ENCODE measurements around the gene HDLBP. TPM values are rescaled to one million over a fixed set of nuclear protein-coding genes. Genes with fewer than 3 reads are reported as not detected.
"Not testable (repeated sequence)": the region's sequence is repeated elsewhere in the genome, so short reads cannot be mapped to it uniquely, and the experiment has no call there.

HDLBP gene
- total RNA-seq, 2 experiments from 2014 or later, result 278 to 297 TPM

DNA sequence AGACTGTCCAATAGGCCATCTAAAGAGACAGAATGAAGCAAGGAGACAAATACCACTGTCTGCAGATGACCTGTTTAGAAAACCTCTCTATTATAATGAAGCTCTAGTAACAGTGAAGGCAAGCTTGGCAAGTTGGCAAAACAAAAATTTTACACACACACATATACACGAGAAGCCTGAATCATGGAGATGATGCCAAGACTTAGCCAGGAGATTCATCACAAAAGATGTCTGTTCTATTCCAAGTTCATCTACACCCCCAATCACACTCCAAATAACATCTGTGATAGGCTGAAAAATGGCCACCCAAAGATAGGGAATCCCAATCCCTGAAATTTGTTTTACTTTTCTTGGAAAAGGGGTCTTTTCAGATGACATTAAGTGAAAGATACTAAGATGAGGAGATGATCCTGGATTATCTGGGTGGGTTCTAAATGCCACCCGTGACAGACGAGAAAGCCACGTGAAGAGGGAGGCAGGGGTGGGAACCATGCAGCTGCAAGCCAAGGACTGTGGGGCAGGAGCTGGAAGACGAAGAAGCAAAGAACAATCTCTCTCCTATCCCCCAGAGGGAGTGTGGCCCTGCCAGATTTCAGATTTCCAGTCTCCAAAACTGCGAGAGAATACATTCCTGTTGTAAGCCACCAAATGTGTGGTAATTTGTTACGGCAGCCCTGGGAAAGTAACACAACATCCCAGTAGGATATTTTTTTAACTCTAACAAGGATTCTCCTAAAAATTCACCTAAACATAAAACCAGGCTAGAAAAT, 20.0 kb downstream of the HDLBP start:
- no peaks in the 10 kb centered on the region for H3K9me3 Mint-ChIP-seq
- peaks cover 6% of the 10 kb centered on the region for H3K36me3 Mint-ChIP-seq (ENCODE audit: low read depth)
- no peaks in the 10 kb centered on the region for H3K27me3 Mint-ChIP-seq (ENCODE audit: low read depth)
- H3K27ac Mint-ChIP-seq, result no peak overlapping the region
- intact Hi-C loops (cut with micrococcal nuclease), result no loop called here
- H3K4me3 Mint-ChIP-seq, result no peak overlapping the region
- DNase-seq, result no peak
- H3K4me1 Mint-ChIP-seq (ENCODE audit: low read depth), result peaks cover 59% of the 10 kb centered on the region
- CTCF ChIA-PET, result no interaction called here

DNA sequence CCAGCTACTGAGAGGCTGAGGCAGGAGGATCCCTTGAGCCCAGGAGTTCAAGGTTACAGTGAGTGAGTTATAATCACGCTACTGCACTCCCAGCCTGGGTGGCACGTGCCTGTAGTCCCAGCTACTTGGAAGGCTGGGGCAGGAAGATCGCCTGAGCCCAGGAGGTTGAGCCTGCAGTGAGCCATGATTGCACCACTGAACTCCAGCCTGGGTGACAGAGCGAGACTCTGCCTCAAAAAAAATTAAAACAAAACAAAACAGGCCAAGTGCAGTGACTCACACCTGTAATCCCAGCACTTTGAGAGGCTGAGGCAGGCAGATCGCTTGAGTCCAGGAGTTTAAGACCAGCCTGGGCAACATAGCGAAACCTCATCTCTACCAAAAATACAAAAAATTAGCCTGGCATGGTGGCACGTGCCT, 22.1 kb downstream of the HDLBP start:
- H3K27ac Mint-ChIP-seq; H3K9me3 Mint-ChIP-seq; DNase-seq; H3K4me3 Mint-ChIP-seq; H3K27me3 Mint-ChIP-seq (ENCODE audit: low read depth); intact Hi-C loops (cut with micrococcal nuclease); H3K36me3 Mint-ChIP-seq (ENCODE audit: low read depth): not testable (repeated sequence)
- peaks cover 58% of the 10 kb centered on the region for H3K4me1 Mint-ChIP-seq (ENCODE audit: low read depth)
- CTCF ChIA-PET, result interaction anchor here (0.6 to 1.0 kb wide), 3 partner anchors 18 to 566 kb away, joined by 3 to 4 read pairs (median 3); no protein-coding TSS in a partner anchor

GRCh38 chr2:241291977-241292376, 23.5 kb downstream of the HDLBP start:
- CTCF ChIA-PET, result interaction anchor here (0.6 to 1.0 kb wide), 2 partner anchors 12 to 240 kb away, joined by 3 to 6 read pairs; no protein-coding TSS in a partner anchor
- H3K4me3 Mint-ChIP-seq, result no peak overlapping the region
- peaks cover 52% of the 10 kb centered on the region for H3K4me1 Mint-ChIP-seq (ENCODE audit: low read depth)

DNA sequence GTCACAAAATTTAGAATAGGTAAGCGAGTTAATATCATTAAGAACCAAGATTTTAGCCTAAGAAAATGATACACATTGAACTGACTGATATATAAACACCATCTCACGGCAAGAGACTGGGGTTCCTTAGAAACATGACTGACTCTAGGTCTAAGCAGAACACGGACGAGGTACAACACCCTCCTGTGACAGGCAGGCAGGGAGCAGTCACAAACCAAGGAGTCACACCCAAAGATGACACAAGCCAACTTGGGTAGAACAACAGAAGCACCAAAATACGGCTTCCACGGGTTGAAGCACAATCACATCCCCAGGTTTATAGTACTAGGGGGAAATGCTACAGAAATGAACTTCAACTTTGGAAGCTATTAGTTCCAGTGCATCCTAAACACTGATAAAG, 24.3 kb downstream of the HDLBP start:
- Mint-ChIP-seq H3K4me1 (ENCODE audit: low read depth) (peaks cover 53% of the 10 kb centered on the region), H3K9me3 (no peaks in the 10 kb centered on the region), H3K27ac (no peak overlapping the region), H3K27me3 (ENCODE audit: low read depth) (no peaks in the 10 kb centered on the region), H3K4me3 (no peak overlapping the region), H3K36me3 (ENCODE audit: low read depth) (no peaks in the 10 kb centered on the region)
- CTCF ChIA-PET, result interaction anchor here (1.0 kb wide), 1 partner anchor 11 kb away, joined by 6 read pairs; no protein-coding TSS in a partner anchor
- intact Hi-C loops (cut with micrococcal nuclease), result no loop called here
- no peak for DNase-seq

More at GRCh38 chr2:241291977-241292376, 23.5 kb downstream of the HDLBP start:
- no peak overlapping the region for H3K27ac Mint-ChIP-seq
- H3K9me3 Mint-ChIP-seq, result no peaks in the 10 kb centered on the region
- H3K36me3 Mint-ChIP-seq (ENCODE audit: low read depth), result no peaks in the 10 kb centered on the region
- no peaks in the 10 kb centered on the region for H3K27me3 Mint-ChIP-seq (ENCODE audit: low read depth)
- intact Hi-C loops (cut with micrococcal nuclease), result no loop called here
- DNase-seq, result no peak

DNA sequence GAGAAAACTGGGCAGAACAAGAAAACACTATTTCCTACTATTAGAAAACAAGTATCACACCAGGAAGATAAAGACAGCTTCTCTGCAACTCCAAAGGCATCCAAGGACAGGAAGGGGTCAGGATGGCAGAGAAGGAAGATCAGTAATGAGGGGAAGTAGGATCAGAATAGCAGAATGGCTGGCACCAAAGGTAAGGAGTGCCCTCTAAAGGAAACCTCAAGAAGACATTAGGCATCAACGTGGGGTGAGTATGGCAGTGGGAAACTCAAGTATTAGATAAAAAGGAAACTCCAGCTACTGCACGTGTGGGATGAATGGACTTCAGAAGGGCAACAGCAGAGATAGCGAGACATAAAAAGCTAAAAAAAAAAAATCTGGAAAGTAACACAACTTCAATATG, 25.9 kb downstream of the HDLBP start:
- CTCF ChIA-PET, result interaction anchor here (0.9 to 1.3 kb wide), 2 partner anchors 14 to 27 kb away, joined by 3 read pairs; no protein-coding TSS in a partner anchor
- H3K4me3 Mint-ChIP-seq, result no peak overlapping the region
- H3K9me3 Mint-ChIP-seq, result no peaks in the 10 kb centered on the region
- H3K36me3 Mint-ChIP-seq (ENCODE audit: low read depth), result peaks cover 3% of the 10 kb centered on the region
- H3K4me1 Mint-ChIP-seq (ENCODE audit: low read depth), result peaks cover 52% of the 10 kb centered on the region
- no peak for DNase-seq
- H3K27ac Mint-ChIP-seq, result no peak overlapping the region
- intact Hi-C loops (cut with micrococcal nuclease), result no loop called here
- H3K27me3 Mint-ChIP-seq (ENCODE audit: low read depth), result no peaks in the 10 kb centered on the region

DNA sequence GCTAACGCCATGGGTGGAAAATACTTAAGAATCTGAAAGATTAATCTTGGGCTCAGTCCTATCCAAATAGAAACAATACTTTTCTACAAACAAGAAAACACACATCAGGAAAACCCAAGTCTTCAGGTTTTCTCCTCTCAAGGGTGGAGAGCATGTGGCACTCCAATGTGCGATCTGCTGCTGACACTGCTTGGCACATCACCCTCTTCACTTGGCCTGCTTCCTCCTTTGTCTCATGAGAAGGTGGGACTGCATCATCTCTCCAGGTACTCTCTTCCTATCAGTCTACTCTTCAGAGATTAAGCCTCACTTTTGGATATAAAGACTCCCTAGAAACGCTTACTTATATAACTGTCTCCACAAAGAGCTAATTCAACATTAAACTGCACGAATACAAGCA, 26.4 kb downstream of the HDLBP start:
- Mint-ChIP-seq H3K36me3 (ENCODE audit: low read depth) (peaks cover 6% of the 10 kb centered on the region), H3K4me3 (no peak overlapping the region), H3K27me3 (ENCODE audit: low read depth) (no peaks in the 10 kb centered on the region), H3K27ac (no peak overlapping the region), H3K9me3 (no peaks in the 10 kb centered on the region), H3K4me1 (ENCODE audit: low read depth) (peaks cover 55% of the 10 kb centered on the region)
- DNase-seq, result no peak
- CTCF ChIA-PET, result interaction anchor here (1.3 kb wide), 1 partner anchor 14 kb away, joined by 3 read pairs; no protein-coding TSS in a partner anchor
- intact Hi-C loops (cut with micrococcal nuclease), result no loop called here

DNA sequence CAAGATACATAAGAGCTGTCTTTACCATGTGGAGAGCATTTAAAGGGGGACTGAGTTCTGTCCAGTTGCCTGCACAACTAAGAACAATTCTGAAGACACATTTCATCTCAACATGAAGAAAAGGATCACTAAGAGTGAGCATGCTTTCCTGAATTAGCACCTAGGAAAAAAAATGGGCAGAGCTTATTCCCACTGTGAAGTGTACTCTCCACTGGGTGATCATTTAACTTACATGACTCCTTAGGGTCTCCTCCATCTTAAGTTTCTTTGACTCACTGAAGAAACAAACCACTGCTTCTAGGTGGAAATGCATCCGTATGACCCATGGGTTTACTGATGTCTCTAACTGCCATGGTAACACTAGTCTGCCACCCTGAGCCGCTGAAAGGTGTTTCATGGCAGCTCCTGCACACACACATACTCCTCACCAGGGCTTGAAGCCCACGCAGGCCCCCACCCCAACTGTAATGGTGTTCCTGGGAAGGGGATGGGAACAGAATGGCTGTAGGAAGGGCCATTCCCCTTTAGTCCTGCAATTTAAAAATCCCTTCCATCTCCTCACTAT, 27.1 kb downstream of the HDLBP start:
- no peak overlapping the region for H3K27ac Mint-ChIP-seq
- H3K36me3 Mint-ChIP-seq (ENCODE audit: low read depth), result peaks cover 6% of the 10 kb centered on the region
- CTCF ChIA-PET, result interaction anchor here (1.3 kb wide), 1 partner anchor 10 kb away, joined by 3 read pairs; no protein-coding TSS in a partner anchor
- H3K27me3 Mint-ChIP-seq (ENCODE audit: low read depth), result no peaks in the 10 kb centered on the region
- intact Hi-C loops (cut with micrococcal nuclease), result no loop called here
- DNase-seq, result no peak
- H3K4me1 Mint-ChIP-seq (ENCODE audit: low read depth), result peaks cover 54% of the 10 kb centered on the region
- H3K4me3 Mint-ChIP-seq, result no peak overlapping the region
- no peaks in the 10 kb centered on the region for H3K9me3 Mint-ChIP-seq

- peaks cover 50% of the 10 kb centered on the region for H3K4me1 Mint-ChIP-seq (ENCODE audit: low read depth)
- intact Hi-C loops (cut with micrococcal nuclease), result no loop called here
- DNase-seq, result no peak
Observed at GRCh38 chr2:241286348-241287090, 29.0 kb downstream of the HDLBP start.

DNA sequence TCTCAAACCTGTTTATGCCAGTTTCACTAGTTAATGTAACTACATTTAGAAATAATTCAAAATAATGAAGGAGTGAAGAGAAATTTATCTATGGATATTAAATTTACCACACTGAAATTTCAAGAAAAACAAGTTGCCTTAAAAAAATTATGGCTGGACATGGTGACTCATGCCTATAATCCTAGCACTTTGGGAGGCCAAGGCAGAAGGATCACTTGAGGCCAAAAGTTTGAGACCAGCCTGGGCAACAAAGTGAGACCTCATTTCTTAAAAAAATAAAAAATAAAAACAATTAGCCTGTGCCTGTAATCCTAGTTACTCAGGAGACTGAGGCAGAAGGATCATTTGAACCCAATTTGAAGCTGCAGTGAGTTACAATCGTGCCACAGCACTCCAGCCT, 29.9 kb downstream of the HDLBP start:
- no peak overlapping the region for H3K4me3 Mint-ChIP-seq
- H3K4me1 Mint-ChIP-seq (ENCODE audit: low read depth), result peaks cover 44% of the 10 kb centered on the region
- H3K36me3 Mint-ChIP-seq (ENCODE audit: low read depth), result peaks cover 6% of the 10 kb centered on the region
- CTCF ChIA-PET, result no interaction called here
- intact Hi-C loops (cut with micrococcal nuclease), result no loop called here
- DNase-seq, result no peak
- no peaks in the 10 kb centered on the region for H3K27me3 Mint-ChIP-seq (ENCODE audit: low read depth)
- no peaks in the 10 kb centered on the region for H3K9me3 Mint-ChIP-seq
- H3K27ac Mint-ChIP-seq, result no peak overlapping the region

More at GRCh38 chr2:241286348-241287090, 29.0 kb downstream of the HDLBP start:
- CTCF ChIA-PET, result no interaction called here
- Mint-ChIP-seq H3K36me3 (ENCODE audit: low read depth) (peaks cover 6% of the 10 kb centered on the region), H3K27ac (no peak overlapping the region), H3K4me3 (no peak overlapping the region), H3K9me3 (no peaks in the 10 kb centered on the region), H3K27me3 (ENCODE audit: low read depth) (no peaks in the 10 kb centered on the region)

DNA sequence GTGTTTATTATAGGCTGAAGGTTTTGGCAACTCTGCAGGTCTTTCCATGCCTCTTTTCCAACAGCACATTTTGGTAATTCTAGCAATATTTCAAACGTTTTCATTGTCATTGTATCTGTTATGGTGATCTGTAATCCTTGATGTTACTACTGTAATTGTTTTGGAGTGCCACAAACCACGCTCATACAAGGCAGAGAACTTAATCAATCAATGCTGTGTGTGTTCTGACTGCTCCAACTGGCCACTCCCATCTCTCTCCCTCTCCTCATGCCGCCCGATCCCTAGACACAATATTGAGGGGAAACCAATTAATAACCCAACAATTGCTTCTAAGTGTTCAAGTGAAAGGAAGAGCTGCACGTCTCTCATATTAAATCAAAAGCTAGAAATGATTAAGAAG, 32.9 kb downstream of the HDLBP start:
- peaks cover 27% of the 10 kb centered on the region for H3K4me1 Mint-ChIP-seq (ENCODE audit: low read depth)
- no peaks in the 10 kb centered on the region for H3K27me3 Mint-ChIP-seq (ENCODE audit: low read depth)
- DNase-seq, result no peak
- H3K9me3 Mint-ChIP-seq, result no peaks in the 10 kb centered on the region
- CTCF ChIA-PET, result no interaction called here
- H3K27ac Mint-ChIP-seq, result no peak overlapping the region
- H3K4me3 Mint-ChIP-seq, result no peak overlapping the region
- peaks cover 6% of the 10 kb centered on the region for H3K36me3 Mint-ChIP-seq (ENCODE audit: low read depth)
- intact Hi-C loops (cut with micrococcal nuclease), result no loop called here

DNA sequence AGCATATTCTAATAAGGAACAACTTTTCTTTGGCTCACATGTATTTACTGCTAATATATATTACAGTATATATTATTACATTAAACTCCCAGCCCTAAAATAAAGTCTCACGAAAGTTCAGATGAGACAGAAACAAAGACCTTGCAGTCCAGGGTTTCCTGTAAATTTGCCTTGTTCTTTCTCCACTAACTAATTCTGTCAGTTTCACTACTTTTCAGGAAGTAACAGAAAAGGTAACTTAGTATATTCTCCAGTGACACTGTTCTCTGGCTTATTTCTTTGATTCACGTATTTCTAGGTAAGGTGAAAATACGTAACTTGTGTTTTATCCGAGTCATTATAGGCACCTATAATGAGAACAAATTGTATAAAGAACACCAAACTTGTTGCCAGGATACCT, 35.2 kb downstream of the HDLBP start:
- Mint-ChIP-seq H3K27me3 (ENCODE audit: low read depth) (no peaks in the 10 kb centered on the region), H3K9me3 (peaks cover 5% of the 10 kb centered on the region), H3K4me1 (ENCODE audit: low read depth) (peaks cover 23% of the 10 kb centered on the region), H3K4me3 (no peak overlapping the region), H3K27ac (no peak overlapping the region), H3K36me3 (ENCODE audit: low read depth) (peaks cover 12% of the 10 kb centered on the region)
- intact Hi-C loops (cut with micrococcal nuclease), result no loop called here
- CTCF ChIA-PET, result interaction anchor here (1.0 kb wide), 1 partner anchor 11 kb away, joined by 6 read pairs; no protein-coding TSS in a partner anchor
- DNase-seq, result no peak

DNA sequence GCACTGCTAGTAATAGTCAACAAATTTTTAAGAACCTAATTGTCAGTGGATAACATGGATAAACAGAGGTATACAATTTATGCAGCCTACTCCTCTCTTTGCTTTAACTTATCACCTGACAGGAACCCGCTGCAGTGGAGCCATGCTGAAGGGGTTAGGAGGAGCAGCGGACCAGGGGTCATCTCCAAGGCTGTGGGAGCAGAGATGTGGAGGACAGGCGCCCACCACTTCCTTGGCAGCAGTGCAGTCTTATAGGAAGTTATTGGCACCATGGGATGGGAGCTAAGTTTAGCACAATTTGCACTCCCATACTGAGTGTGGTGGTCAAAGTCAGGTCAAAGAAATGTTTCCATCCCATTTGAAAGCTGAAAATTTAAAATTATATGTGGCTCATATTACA, 35.6 kb downstream of the HDLBP start:
- DNase-seq, result no peak
- Mint-ChIP-seq H3K4me3 (no peak overlapping the region), H3K27me3 (ENCODE audit: low read depth) (no peaks in the 10 kb centered on the region), H3K4me1 (ENCODE audit: low read depth) (peaks cover 23% of the 10 kb centered on the region), H3K9me3 (peaks cover 9% of the 10 kb centered on the region), H3K36me3 (ENCODE audit: low read depth) (peaks cover 14% of the 10 kb centered on the region), H3K27ac (no peak overlapping the region)
- intact Hi-C loops (cut with micrococcal nuclease), result no loop called here
- CTCF ChIA-PET, result interaction anchor here (1.0 kb wide), 1 partner anchor 12 kb away, joined by 6 read pairs; no protein-coding TSS in a partner anchor

All from activated naive CD4-positive, alpha-beta T cell treated with anti-CD3 and anti-CD28 coated beads for 36 hours (primary cell).